NCI-H2196 treated with DMSO at 0.1 percent for 48 hours (cell line): ENCODE data around the gene CRYM.
"Not testable (repeated sequence)": the region's sequence is repeated elsewhere in the genome, so short reads cannot be mapped to it uniquely, and the experiment has no call there.

ENCODE experiments used
- DNase-seq: peaks from one replicate; lab custom pipeline; 2025; ENCODE audit not compliant: unreplicated experiment; lab: John Stamatoyannopoulos, UW

Gene CRYM

GRCh38 chr16:21248179-21248578, 29.9 kb downstream of the CRYM start:
- DNase-seq: not testable (repeated sequence)

DNA sequence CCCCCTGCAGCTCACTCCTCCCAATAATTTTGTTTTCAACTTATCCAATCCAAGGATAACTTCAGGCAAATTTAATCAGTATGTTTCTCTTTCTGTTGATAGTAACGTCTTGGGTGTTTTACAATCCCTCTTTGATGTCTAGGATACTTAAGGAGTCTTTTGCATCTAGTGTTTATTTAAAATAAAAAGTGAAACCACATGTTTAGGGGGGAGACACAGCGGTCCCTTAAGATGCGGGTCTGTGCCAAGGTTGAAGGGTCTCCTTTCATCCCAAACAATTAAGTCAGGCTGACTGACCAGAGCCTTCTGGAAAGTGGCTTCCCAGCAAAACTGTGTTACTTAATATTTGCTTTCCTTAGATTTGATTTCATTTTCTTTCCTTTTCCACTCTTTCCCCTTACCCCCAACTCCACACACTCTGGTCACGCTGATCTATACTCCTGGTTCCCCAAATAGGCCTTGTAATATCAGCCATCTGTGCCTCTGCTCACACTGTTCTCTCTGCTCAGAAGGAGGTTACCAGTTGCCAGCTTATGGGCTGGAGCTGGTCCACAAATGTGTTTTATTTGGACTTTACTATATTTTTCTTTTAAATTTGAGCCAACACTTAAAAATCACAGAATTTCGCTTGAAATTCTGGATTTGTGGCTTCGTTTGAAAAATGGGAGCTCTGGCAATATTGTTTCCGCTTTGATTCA, 33.4 kb downstream of the CRYM start:
- DNase-seq: no peak

GRCh38 chr16:21242756-21243155, 35.3 kb downstream of the CRYM start:
- DNase-seq: no peak

GRCh38 chr16:21239646-21240045, 38.4 kb downstream of the CRYM start:
- DNase-seq: no peak

DNA sequence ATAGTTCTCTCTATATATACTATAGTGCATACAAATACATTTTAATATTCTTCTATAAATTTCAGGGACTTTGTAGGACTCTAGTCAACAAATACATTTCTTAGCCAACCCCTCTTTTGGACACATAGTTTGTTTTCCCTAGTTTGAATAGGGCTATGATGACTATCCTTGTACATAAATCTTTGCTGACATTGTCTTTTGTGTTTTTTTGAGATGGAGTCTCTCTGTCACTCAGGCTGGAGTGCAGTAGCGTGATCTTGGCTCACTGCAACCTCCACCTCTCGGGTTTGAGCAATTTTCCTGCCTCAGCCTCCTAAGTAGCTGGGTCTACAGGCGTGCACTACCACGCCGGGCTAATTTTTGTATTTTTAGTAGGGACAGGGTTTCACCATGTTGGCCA, 41.3 kb downstream of the CRYM start:
- no peak for DNase-seq

- DNase-seq: no peak
These were observed 42.9 kb downstream of the CRYM start for GRCh38 chr16:21235199-21235585.

DNA sequence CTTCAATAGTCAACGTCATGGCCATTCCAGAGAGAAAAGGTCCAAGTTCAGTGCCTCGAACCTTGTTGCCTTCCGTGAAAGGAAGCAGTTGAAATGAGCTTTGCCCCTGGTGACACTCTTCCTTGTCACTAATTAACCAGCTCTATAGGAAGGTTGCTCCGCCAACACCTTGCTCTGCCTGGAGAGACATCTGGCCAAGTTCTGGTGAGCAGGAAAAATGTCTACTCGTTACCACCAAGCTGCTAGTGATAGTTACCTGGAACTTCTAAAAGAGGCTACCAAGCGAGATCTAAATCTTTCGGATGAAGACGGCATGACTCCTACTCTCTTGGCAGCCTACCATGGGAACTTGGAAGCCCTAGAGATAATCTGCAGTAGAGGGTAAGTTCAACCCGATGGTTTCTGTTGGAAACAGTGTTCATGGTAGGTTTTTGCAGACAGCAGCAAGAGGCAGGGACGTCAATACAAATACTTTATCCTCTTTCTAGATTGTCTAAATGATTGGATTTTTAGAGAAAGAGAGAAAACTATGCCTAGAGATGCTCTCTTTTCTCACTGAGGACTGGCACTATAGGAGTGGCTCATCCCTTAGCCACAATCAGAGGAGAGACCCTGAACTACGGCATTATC, 44.5 kb downstream of the CRYM start, which contains the start of gene ANKS4B:
ANKS4B (plus strand) TSS at position 179 of the 630 bp plus-strand sequence; CDS start at position 218, 39 bp downstream.
- DNase-seq: no peak

DNA sequence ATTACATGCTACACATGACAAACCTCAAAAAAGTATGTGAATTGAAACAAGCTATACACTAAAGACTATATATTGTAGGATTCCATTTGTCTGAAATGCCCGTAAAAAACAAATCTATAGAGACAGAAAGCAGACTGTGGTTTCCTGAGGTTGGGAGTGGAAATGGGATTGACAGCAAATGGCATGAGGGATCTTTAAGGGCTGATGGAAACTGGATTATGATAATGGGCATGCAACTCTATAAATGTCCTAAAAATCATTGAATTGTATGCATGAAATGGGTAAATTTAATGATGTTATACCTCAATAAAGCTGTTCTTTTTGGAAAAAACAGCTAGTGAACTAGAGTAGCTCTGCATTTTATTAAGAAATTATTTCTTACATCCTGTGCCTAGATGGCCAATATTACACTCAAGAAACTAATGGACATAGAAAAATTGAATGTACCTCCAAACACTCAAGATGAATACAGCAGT, 45.0 kb downstream of the CRYM start:
- DNase-seq: no peak

- DNase-seq: no peak
These were observed 49.7 kb downstream of the CRYM start for GRCh38 chr16:21228361-21228872.

GRCh38 chr16:21227866-21228265, 50.2 kb downstream of the CRYM start:
- DNase-seq: no peak

GRCh38 chr16:21226749-21227148, 51.3 kb downstream of the CRYM start:
- no peak for DNase-seq

- no peak for DNase-seq
These were observed 53.3 kb downstream of the CRYM start for GRCh38 chr16:21224800-21225199.

DNA sequence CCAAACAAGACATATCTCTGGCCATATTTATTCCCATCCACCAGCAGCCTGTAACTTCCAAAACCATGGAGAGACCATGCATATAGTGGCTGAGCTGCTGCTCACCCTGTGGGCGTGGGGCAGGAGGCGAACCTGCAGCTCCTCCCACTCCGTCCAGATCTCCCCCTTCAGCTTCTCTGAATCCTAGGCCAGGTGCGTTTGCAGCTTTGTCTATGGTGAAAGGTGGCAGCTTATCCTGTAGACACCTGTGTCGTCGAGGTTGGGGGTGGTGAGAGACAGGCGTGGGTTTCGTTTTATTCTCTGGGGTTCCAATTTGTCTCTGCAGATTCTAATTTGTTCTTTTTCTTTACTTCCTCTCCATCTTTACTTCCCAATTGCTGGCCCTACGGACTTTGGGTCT, 54.3 kb downstream of the CRYM start:
- no peak for DNase-seq

DNA sequence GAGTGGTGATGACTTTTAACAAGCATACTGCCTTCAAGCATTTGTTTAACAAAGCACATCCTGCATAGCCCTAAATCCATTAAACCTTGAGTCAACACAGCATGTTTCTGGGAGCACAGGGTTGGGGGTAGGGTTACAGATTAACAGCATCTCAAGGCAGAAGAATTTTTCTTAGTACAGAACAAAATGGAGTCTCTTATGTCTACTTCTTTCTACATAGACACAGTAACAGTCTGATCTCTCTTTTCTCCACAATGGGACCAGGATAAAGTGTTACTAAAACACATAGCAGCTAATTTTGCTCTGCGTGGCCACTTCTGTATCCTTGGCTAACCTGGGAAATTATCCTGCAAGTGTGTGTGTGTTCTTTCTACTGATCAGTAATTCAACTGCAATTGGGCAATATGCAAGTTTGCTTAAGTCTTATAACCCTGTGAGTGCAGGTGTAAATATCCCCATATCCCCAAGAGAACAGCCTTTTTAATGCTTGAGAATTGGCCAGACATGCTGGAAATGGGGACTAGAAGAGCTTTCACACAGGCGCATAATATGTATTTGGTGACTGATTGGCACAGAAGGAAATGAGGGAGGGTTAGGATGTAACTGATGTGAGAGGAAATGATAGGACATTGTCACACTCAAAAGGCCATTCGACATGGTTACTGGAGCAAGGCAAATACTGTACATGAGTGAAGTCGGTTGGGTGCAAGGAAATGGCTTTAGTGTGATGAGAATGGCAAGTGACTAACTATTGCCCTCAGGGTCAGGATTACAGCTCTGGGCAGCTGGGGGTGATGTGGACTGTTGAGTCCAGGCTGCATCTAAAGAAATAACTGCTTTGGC, 55.4 kb downstream of the CRYM start:
- no peak for DNase-seq

DNA sequence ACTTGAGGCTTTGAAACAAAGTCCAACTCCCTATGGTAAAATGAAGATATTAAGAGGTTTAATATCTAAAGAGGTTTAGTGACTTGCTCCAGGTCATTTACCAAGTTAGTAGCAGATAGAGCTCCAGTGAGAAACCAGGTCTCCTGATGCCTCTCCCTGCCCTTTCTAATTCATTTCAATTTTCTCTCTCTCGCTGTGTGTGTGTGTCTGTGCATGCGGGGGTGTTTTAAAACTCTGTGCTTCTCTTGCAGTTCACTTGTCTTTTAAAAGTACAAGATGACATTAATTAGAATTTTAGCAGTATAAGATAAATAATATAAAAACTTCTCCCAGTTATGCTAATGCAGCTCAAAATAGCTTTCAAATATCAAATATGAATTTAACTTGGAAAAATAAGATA, 58.5 kb downstream of the CRYM start:
- DNase-seq: no peak

- no peak for DNase-seq
These were observed 59.9 kb downstream of the CRYM start for GRCh38 chr16:21218153-21218552.

GRCh38 chr16:21217121-21217520, 61.0 kb downstream of the CRYM start:
- no peak for DNase-seq

DNA sequence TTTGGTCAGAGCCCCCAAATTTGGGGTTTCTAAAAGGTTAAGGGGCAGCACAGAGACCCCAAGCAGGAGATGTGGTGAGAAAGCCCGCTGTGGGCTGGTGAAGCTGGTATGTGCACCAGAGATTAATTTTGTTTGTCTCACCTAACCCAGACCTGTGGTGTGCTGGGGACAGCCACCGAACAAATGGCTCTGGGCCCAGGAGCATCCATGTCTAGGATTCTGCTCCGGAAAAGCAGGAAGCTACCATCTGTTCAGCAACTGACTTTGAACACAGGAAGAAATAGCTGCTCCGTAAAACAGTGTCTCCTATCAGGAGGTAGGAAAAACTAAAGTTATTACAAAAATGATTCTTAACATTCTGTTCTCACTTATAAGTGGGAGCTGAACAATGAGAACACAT, 64.0 kb downstream of the CRYM start:
- no peak for DNase-seq

GRCh38 chr16:21211486-21211885, 66.6 kb downstream of the CRYM start, which contains the start of gene ZP2:
ZP2 (minus strand) TSS chr16:21211574; CDS start chr16:21211547, 27 bp downstream.
- no peak for DNase-seq
